Tibial nerve (tissue), 3 donors: ENCODE data around the gene PPEF1.

Experiments used
- EP300 ChIP-seq, 2 donors: sonication (generic); formaldehyde crosslinking; IDR thresholded peaks; one replicate each; pipeline ENCODE4 v1.6.1; 2017; ENCODE audit warnings: antibody characterized with exemption in 2 of 2, mild to moderate bottlenecking in 1 of 2
- POLR2A ChIP-seq, 2 donors: fragments of 450-650 bp; IDR thresholded peaks; one replicate each; pipeline ENCODE4 v1.6.1; 2017; ENCODE audit warnings: antibody characterized with exemption in 2 of 2, mild to moderate bottlenecking in 2 of 2, moderate library complexity in 2 of 2

GRCh38 chrX:18666614-18667013 lies 40.8 kb upstream of the PPEF1 start:
- TF ChIP-seq EP300 (IDR thresholded peaks at IDR 0.05) (no peak), POLR2A (IDR thresholded peaks at IDR 0.05) (no peak)
